Choroid plexus epithelial cell (primary cell): ENCODE data around the gene STK32A.
A peak's percentile ranks its signal among the peaks of the same experiment; 100 is the strongest.
"Not testable (repeated sequence)": the region's sequence is repeated elsewhere in the genome, so short reads cannot be mapped to it uniquely, and the experiment has no call there.

Experiments used
- DNase-seq: peaks from one replicate; pipeline ENCODE4 v3.0.0-alpha.2; 2010; ENCODE audit warnings: low read depth
- H3K4me3 ChIP-seq: 2 replicates; pipeline ENCODE4 v1.5.1; 2011; ENCODE audit warnings: low read depth, mild to moderate bottlenecking, control low read depth, low read length, moderate library complexity
- TF ChIP-seq, protein P1 (sequence below): conservative IDR thresholded peaks from 2 replicates; pipeline ENCODE4 v1.5.1; 2011; ENCODE audit warnings: low read depth, mild to moderate bottlenecking, control low read depth, inconsistent platforms, low read length, moderate library complexity

The STK32A gene

GRCh38 chr5:147223948-147224791 is 10.7 kb upstream of the STK32A start:
- TF ChIP-seq, protein P1, sequence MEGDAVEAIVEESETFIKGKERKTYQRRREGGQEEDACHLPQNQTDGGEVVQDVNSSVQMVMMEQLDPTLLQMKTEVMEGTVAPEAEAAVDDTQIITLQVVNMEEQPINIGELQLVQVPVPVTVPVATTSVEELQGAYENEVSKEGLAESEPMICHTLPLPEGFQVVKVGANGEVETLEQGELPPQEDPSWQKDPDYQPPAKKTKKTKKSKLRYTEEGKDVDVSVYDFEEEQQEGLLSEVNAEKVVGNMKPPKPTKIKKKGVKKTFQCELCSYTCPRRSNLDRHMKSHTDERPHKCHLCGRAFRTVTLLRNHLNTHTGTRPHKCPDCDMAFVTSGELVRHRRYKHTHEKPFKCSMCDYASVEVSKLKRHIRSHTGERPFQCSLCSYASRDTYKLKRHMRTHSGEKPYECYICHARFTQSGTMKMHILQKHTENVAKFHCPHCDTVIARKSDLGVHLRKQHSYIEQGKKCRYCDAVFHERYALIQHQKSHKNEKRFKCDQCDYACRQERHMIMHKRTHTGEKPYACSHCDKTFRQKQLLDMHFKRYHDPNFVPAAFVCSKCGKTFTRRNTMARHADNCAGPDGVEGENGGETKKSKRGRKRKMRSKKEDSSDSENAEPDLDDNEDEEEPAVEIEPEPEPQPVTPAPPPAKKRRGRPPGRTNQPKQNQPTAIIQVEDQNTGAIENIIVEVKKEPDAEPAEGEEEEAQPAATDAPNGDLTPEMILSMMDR: peak; percentile 77
- DNase-seq: peak; percentile 74
- H3K4me3 ChIP-seq: no peak overlapping the region

GRCh38 chr5:147225938-147226337 is 8.9 kb upstream of the STK32A start:
- TF ChIP-seq, protein P1: no peak
- DNase-seq: no peak
- no peak overlapping the region for H3K4me3 ChIP-seq

DNA sequence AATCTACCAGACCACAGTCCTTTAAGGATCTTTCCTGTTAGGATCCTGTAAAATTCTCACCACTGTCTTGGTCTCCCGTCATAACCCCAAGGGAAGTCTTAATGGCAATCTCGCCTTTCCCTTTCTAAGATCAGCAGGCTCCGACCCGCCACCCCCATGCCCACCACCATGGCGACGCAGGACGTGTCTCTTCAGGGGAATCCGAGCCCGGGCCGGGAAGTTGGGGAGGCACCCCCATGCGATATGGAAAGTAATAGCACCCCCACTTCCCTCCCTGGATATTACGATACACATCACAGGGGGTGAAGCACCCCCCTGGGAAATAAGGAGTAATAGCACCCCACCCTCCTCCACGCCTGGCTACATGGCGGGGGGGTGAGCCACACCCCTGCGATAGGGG is 8.3 kb upstream of the STK32A start:
- TF ChIP-seq, protein P1: no peak
- no peak for DNase-seq
- H3K4me3 ChIP-seq: no peak overlapping the region

DNA sequence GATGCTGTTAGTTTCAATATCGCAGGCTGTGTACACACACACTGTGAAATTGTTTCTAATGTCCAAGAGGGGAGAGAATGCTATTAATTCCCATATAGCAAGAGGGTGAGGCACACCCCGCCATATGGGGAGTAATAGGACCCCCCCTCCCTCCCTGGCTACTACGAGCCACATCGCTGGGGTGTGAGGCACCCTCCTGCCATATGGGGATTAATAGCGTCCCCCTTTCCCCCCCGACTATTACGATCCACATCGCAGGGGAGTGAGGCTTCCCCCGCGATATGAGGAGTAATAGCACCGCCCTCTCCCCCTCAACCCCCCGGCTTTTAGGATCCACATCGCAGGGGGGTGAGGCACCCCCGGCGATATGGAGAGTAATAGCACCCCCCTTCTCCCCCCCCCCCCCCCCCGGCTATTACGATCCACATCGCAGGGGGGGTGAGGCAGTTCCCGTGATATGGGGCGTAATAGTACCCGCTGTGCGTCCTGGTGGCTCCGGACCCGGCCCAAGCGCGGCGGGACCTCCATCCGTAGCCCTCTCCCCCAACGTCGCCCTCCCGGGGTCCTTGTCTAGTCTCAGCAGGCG is 494 bp upstream of the STK32A start:
- peak overlapping the region; percentile 47 for H3K4me3 ChIP-seq
- TF ChIP-seq, protein P1: no peak
- no peak for DNase-seq

DNA sequence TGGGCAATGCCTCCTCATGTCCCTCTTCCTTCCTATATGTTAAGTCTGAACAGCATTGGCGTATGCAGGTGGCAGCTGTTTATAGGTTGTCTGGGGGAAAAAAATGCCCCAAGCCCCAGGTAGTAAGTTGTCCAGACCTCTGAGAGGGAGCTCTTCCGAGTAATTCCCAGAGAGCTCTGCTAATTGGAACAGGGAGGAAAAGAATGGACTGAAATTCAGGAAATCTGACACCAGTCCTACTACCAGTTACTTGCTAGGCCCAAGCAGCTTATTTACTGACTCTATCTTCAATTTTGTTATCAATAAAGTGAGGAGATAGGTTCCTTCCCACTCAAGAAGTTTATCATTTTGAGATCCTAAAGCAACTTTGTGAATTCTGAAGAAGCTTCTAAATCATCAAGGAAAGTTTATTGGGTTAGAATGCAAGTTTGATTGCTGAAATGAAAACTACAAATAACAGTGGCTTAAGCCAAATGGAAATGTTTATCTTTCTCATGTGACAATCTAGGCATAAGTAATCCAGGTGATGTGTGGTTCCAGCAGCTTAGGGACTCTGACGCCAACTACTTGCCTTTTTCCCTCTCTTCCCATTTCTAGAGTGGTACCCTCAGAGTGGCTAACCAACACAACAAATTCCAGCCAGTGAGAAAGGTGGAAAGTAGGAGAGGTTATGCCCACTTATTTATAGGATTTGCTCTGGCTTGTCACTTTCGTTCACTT is 5.6 kb downstream of the STK32A start:
- H3K4me3 ChIP-seq: no peak overlapping the region
- no peak for DNase-seq
- TF ChIP-seq, protein P1: no peak

DNA sequence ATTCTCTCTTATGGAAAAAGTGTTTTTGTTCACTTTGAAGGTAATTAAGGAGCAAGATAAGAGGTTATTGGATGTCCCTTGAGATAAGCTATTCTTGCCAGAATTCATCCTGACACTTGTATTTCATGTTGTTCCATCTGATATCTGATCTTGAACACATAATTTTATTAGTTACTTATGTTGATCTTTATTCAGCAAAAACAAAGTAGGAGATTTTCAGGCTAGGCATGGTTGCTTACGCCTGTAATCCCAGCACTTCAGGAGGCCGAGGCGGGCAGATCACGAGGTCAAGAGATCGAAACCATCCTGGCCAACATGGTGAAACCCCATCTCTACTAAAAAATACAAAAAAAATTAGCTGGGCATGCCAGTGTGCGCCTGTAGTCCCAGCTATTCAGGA is 8.4 kb downstream of the STK32A start:
- H3K4me3 ChIP-seq, DNase-seq: not testable (repeated sequence)

DNA sequence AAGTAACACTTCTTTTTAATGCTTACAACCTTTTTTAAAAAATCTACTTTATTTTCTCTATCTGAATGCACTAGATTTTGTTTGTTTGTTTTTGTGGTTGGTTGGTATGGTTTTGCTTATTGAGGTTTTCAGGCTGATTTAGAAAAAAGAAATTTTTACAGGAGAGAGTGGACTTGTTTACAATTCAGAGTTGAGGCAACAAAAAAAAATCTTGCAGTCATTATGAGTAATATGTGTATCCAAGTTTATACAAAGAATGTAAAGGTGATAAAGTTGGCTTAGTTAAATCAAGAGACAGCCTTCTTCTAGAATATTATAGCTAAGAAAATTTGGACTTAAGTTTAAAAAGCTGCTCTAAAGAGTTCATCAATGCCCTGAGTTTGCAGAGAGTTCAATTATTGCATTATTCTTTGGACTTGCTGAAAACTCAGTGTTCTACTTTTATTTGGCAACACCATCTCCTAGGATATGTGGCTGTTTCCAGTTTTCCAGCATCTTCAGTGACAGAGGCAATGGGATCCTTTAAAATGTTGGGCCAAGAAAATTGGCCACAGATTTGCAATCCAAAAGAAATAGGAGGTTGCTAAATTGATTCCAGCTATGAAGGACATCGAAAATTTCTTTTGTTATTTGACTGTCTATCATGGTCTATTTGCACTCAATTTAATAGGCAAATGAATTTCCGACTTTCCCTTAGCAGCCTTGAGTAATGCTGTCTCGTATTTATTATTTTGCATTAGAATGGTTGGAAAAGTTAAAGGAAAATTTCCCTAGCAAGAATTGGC is 10.7 kb downstream of the STK32A start:
- TF ChIP-seq, protein P1: no peak
- H3K4me3 ChIP-seq: no peak overlapping the region
- no peak for DNase-seq
